Activated naive CD8-positive, alpha-beta T cell (primary cell): ENCODE results near the gene PPEF1.
"Not testable (repeated sequence)": the region's sequence is repeated elsewhere in the genome, so short reads cannot be mapped to it uniquely, and the experiment has no call there.

Experiments used
- H3K27ac Mint-ChIP-seq: one replicate; pipeline ENCODE4 v1.8.0; 2021; ENCODE audit warnings: mixed read lengths
- H3K27me3 Mint-ChIP-seq: one replicate; pipeline ENCODE4 v1.8.0; 2021; ENCODE audit warnings: mixed read lengths
- H3K36me3 Mint-ChIP-seq: one replicate; pipeline ENCODE4 v1.8.0; 2021; ENCODE audit warnings: mixed read lengths
- H3K4me1 Mint-ChIP-seq: one replicate; pipeline ENCODE4 v1.8.0; 2021; ENCODE audit warnings: low read depth, mixed read lengths
- H3K4me3 Mint-ChIP-seq: one replicate; pipeline ENCODE4 v1.8.0; 2021; ENCODE audit warnings: mild to moderate bottlenecking, mixed read lengths
- H3K9me3 Mint-ChIP-seq: one replicate; pipeline ENCODE4 v1.8.0; 2021; ENCODE audit warnings: low read depth, mixed read lengths

Gene PPEF1

DNA sequence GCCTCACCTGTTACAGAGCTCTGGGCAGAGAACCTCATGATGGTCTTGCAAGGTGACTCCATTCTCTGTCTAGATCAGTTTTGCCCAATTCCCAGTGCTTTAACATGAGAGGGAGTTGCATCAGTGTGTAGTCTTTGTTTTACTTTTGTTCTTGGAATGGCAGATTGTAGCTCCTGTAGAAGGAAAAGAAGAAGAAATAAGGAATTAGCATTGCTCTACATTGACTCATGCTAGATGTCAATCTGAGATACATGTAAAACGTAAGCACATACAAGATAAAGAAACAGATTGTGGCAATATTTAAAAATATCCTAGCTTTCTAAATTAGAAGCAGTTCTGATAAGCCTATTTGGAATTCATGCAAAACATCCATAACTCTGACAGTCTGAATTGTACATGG, 16.0 kb upstream of the PPEF1 start:
- no peaks in the 10 kb centered on the region for H3K36me3 Mint-ChIP-seq
- no peaks in the 10 kb centered on the region for H3K4me1 Mint-ChIP-seq
- H3K9me3 Mint-ChIP-seq: no peaks in the 10 kb centered on the region
- no peaks in the 10 kb centered on the region for H3K27me3 Mint-ChIP-seq
- no peak overlapping the region for H3K27ac Mint-ChIP-seq
- H3K4me3 Mint-ChIP-seq: no peak overlapping the region

DNA sequence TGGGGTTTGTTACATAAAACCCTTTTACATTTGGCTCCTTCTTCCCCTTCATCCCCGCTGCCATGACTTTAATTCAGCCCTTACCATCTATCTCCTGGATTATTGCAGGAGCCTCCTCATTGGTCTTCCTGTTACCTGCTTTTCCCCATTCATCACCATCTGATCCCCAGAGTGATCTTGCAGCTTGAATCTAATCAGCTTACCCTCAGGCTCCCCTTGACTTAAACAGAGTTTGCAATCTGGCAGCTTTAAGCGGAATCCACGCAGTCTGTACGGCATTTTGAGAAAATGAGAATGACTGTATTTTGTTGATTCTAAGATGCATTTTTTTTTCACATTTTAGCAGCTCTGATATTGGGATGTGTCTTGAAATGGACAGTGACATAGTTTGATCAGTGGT, 14.9 kb upstream of the PPEF1 start:
- Mint-ChIP-seq H3K36me3 (no peaks in the 10 kb centered on the region), H3K27ac (no peak overlapping the region), H3K4me1 (no peaks in the 10 kb centered on the region), H3K27me3 (no peaks in the 10 kb centered on the region), H3K4me3 (no peak overlapping the region), H3K9me3 (no peaks in the 10 kb centered on the region)

DNA sequence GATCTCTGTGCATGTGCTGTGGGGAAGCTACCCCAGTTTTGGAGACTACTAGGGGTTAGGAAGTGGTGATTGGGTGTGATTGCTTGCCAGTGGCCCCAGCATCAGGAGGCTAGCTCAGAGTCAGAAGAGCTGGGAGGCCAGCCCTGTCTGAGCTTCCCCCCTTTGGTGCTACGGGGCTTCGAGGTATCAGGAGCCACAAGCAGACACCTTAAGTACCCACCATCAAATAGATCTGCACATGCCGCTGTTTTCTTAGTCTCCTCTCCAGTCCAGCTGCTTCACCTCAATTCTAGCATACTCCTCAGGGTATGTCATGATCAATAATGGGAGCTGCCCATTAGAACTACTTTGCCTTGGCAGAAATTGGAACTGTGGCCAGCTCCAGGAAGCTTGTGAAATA, 10.8 kb upstream of the PPEF1 start:
- Mint-ChIP-seq H3K4me3 (no peak overlapping the region), H3K36me3 (no peaks in the 10 kb centered on the region), H3K27me3 (no peaks in the 10 kb centered on the region), H3K27ac (no peak overlapping the region), H3K4me1 (no peaks in the 10 kb centered on the region), H3K9me3 (no peaks in the 10 kb centered on the region)

DNA sequence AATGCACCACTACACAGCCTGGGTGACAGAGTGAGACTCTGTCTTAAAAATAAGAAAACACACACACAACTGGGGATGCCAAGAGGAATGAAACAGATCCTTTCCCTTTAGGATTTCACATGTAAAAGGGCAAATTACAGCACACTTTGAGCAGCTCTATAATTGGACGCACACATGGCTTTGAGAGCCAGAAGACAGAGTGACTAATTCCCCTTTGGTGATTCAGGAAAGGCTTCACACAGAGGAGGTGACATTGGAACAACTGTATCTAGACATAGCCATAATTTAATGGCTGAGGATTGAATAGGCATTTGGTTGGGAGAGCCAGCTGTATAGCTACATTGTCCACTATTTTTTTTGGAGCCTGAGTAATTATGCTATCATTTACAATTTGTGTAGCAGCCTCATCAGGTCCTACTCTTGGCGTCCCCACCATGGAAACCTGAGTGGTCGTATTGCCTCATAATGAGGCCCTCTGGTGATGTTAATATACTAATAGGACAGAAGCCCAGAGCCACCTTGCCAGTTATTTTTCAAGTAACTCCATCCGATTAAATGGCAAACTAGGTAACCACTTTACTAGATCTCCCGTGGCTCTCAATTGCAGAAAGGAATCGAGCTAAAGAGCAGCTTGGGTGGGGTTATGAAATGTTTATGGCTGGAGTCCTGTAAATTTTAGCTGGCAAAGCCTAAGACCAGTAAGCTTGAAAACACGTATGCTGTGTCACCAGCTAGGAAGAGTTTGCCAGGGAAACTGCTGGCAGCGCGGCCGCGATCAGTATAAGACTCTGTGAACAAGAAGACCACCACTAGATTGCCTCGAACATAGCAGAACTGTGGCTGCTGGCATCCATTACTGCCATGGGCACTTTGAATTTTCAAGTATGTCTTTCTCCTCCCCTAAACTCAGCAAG, 8.5 kb upstream of the PPEF1 start:
- no peaks in the 10 kb centered on the region for H3K9me3 Mint-ChIP-seq
- H3K4me1 Mint-ChIP-seq: no peaks in the 10 kb centered on the region
- H3K4me3 Mint-ChIP-seq: no peak overlapping the region
- H3K27ac Mint-ChIP-seq: no peak overlapping the region
- no peaks in the 10 kb centered on the region for H3K27me3 Mint-ChIP-seq
- H3K36me3 Mint-ChIP-seq: no peaks in the 10 kb centered on the region

DNA sequence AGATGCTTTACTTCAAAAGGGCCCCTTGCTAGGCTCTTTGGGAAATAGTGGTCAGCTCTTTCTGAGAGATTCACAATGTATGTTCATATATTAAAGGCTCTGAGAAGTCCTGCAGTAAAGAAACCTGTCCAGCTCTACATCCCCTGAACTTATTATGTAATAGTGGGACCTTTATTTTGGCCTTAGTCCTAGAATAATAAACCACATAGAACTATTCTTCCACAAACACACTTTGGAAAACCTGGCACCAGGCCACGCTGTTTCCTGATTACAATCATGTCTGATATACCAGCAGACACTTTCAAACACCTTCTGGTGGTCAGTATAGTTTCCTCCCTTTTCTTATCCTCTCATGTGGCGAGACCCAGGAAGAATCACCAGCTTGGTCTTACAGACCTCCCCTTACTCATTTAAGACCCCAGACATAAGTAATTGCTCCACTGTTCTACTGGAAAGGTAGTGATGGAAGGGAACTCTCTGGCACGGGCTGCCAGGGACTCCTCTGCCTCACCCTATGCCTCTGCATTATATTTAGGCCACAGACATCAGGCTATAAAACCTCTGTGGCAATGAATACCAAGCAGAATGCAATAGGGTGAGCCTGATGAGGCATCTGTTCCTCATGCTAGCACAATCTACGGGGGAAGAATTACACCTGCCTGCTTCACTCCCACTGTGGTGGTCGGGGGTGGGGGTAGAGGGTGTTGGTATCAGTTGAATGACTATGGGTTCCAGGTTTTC, 5.7 kb upstream of the PPEF1 start:
- H3K4me3 Mint-ChIP-seq: no peak overlapping the region
- H3K36me3 Mint-ChIP-seq: no peaks in the 10 kb centered on the region
- no peak overlapping the region for H3K27ac Mint-ChIP-seq
- no peaks in the 10 kb centered on the region for H3K27me3 Mint-ChIP-seq
- no peaks in the 10 kb centered on the region for H3K4me1 Mint-ChIP-seq
- no peaks in the 10 kb centered on the region for H3K9me3 Mint-ChIP-seq

DNA sequence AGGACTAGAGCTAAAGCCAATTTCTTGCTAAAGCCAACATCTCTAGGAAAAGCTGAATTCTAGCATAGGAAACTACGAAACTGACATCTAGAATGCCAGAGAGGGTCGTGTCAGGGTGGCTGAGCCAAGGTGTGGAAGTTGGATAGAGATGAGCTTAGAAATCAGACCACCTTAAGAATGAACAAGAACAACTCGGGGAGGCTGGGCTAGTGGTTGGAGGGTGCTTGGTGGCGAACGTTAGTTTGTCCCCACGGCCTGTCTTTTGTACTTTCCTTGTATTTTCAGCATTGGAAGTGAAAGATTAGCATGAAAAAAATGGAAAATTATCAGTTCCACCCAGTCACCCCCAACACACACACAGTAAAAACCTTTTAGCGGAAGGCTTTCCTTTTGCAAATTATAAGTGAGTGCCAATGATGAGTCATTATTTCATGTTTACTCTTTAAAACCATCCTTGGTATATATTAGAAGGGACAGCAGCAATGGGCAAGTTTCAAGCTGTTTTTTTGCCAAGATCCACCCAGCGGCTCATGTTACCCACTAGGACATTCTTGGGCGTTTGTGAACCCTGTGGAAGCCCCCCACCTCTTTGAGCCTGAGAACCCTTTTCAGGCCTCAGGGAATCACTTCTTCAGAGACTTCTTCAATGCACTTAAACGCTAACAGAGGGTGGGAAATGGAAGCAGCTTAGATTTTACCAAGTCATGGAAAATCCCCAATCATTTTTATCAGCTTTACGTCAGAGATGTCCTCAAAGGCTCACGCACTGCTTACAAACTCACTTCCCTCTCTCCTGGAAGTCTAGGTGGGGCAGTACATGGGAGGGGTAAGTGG, 4.9 kb upstream of the PPEF1 start:
- Mint-ChIP-seq H3K36me3 (no peaks in the 10 kb centered on the region), H3K9me3 (no peaks in the 10 kb centered on the region), H3K4me3 (no peak overlapping the region), H3K4me1 (peaks cover 3% of the 10 kb centered on the region), H3K27me3 (no peaks in the 10 kb centered on the region), H3K27ac (no peak overlapping the region)

DNA sequence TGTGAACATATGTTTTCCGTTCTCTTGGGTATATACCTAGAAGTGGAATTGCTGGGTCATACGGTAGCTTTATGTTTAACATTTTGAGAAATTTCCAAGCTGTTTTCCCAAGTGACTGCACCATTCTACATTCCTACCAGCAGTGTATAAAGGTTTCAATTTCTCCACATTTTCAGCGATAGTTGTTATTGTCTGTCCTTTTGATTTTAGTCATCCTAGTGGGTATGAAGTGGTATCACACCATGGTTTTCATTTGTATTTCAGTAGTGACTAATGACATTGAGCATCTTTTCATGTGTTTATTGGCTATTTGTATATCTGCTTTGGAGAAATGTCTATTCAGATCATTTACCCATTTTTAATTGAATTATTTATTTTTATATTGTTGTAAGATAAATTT, 2.4 kb downstream of the PPEF1 start:
- Mint-ChIP-seq H3K9me3 (no peaks in the 10 kb centered on the region), H3K36me3 (no peaks in the 10 kb centered on the region), H3K4me3 (no peak overlapping the region), H3K4me1 (peaks cover 3% of the 10 kb centered on the region), H3K27me3 (no peaks in the 10 kb centered on the region), H3K27ac (no peak overlapping the region)

DNA sequence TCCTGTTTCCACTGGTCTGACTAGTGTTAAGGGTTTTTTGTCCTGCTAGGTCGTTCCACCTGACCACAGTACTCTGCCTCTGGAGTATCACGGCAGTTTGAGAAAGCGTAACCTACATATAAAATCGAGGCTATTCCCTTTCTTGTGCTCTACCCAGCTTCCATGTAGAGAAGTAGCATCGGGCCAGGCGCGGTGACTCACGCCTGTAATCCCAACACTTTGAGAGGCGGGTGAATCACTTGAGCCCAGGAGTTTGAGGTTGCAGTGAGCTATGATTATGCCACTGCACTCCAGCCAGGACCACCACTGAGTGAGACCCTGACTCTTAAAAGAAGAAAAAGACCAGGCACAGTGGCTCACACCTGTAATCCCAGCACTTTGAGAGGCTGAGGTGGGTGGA, 7.5 kb downstream of the PPEF1 start:
- H3K27ac Mint-ChIP-seq: no peak overlapping the region
- no peaks in the 10 kb centered on the region for H3K27me3 Mint-ChIP-seq
- H3K4me3 Mint-ChIP-seq: no peak overlapping the region
- H3K36me3 Mint-ChIP-seq: peaks cover 2% of the 10 kb centered on the region
- H3K4me1 Mint-ChIP-seq: no peaks in the 10 kb centered on the region
- H3K9me3 Mint-ChIP-seq: no peaks in the 10 kb centered on the region

DNA sequence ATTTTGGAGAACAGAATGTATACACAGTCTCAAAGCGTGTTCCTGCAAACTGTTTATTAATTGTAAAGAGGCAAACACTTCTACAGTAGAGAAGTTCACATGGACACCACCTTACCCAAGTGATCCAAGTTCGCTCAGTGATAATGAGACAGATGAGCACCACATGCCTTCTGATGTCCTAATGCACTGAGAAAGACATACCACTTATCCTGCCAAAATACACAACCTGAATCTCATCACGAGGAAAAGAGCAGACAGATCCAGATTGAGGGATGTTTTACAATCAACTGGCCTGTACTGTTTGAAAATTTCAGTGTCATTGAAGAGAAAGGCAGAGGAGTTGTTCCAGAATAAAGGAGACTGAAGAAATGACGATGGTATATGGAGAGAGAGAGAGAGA, 12.4 kb downstream of the PPEF1 start:
- Mint-ChIP-seq H3K4me3 (no peak overlapping the region), H3K9me3 (no peaks in the 10 kb centered on the region), H3K4me1 (no peaks in the 10 kb centered on the region), H3K27me3 (no peaks in the 10 kb centered on the region), H3K36me3 (peaks cover 2% of the 10 kb centered on the region), H3K27ac (no peak overlapping the region)

DNA sequence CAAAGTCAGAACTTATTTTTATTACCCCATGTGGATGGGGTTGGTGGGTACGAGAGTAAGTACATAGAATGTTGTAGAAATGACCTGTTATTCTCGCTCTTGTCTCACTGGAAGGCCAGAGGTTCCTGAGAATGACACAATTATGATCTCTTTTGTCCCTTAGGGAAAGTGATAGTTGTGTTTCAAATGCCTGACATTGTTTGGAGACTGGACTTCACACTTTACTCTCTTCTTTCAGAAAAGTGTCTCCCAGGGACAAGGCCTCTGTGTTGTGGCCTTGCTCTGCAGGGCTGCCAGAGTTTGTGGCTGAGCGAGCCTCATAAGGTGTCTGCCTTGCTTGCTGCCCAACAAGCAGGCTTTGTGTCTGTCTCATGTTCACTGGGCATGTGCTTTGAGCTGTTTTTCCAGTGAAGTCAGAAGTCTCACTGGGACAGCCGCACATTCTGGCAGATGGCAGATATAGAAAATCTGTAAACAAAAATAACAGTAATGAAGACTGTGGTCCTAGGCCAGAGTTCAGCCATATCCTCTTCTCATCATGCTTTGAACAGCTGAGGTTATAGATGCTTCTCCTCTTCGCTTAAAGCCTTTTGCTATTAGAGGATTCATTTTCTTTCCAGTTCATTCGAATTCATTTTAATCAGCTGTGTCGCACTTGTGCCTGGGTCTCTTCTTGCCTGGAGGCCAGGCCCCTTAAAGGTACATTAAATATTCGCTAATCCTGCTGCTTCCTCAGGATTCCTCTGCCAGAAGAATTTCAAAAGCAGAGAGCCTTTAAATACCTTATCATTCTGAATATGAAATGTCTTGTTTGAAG, 14.4 kb downstream of the PPEF1 start:
- no peak overlapping the region for H3K4me3 Mint-ChIP-seq
- no peaks in the 10 kb centered on the region for H3K27me3 Mint-ChIP-seq
- no peak overlapping the region for H3K27ac Mint-ChIP-seq
- H3K36me3 Mint-ChIP-seq: no peaks in the 10 kb centered on the region
- no peaks in the 10 kb centered on the region for H3K9me3 Mint-ChIP-seq
- H3K4me1 Mint-ChIP-seq: peaks cover 2% of the 10 kb centered on the region

DNA sequence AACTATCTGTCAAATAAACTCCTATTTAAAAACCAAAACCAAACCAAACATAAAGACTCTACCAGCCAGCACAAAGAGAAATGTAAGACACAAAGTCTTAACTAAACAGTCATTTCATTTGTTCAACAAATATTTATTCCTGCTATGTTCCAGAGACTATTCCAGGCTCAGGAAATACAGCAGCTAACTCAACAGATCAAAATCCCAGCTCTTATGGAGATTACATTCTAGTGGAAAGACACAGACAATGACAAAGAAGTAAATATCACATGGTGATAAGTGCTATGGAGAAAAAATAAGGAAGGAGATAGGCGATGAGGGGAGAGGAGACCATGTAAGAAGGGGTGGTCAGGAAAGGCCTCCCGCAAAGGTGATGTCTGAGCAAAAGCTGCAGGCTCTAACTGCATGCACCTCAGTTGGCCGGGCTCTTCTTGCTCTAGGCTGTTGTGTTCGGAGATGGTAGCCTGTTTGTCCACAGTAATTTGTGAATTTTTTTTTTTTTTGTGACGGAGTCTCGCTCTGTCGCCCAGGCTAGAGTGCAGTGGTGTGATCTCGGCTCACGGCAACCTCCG, 15.1 kb downstream of the PPEF1 start:
- Mint-ChIP-seq H3K27me3 (no peaks in the 10 kb centered on the region), H3K4me1 (peaks cover 2% of the 10 kb centered on the region), H3K4me3 (no peak overlapping the region), H3K36me3 (no peaks in the 10 kb centered on the region), H3K27ac (no peak overlapping the region), H3K9me3 (no peaks in the 10 kb centered on the region)

DNA sequence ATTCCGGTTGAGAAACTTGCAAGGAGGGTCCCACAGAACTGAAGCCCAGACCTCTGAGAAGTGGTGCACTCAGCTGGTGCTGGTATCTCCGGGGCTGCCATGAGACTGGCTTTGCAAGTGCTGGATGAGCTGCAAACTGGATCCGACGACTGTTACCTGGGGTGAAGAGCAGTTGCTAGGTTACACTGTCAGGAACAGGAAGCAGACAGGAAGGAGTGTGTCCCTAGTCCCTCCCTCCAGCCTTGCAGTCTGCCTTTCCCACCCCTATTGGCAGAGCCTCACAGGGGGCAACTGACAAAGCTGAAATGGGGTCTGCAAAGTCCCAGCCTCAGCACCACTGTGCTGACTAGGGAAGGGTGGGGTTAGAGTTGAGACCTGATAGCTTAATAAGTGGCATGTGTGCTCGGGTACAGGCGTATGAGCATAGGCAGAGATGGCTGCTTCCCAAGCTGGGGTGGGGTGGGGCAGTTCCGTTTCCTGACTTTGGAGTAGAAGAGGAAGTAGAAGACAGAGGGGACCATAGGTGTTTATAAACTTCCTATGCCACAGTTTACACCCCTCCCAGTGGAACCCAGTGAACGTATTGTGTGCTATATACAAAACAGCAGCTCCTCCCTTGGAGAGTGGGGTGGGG, 18.0 kb downstream of the PPEF1 start:
- H3K27me3 Mint-ChIP-seq: no peaks in the 10 kb centered on the region
- H3K4me1 Mint-ChIP-seq: peaks cover 2% of the 10 kb centered on the region
- H3K9me3 Mint-ChIP-seq: no peaks in the 10 kb centered on the region
- no peak overlapping the region for H3K4me3 Mint-ChIP-seq
- no peak overlapping the region for H3K27ac Mint-ChIP-seq
- no peaks in the 10 kb centered on the region for H3K36me3 Mint-ChIP-seq

DNA sequence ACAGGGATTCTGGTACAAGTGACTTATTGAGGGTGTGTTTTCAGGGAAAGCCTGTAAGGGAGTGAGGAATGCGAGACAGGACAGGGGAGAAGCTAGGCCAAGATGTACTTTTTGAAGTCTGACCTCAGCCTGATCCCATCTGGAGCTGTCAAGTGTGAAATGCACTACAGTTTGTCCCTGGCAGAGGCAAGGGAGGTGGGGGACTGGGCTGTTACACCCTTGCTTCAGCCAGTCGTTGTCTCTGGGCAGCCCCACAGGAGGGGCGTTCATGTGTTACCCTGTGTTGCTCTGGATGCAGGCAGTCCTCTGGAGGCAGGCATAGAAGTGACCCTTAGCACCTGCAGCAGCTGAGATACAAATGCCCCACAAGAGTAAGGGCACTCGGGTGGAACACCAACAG, 25.8 kb downstream of the PPEF1 start:
- no peaks in the 10 kb centered on the region for H3K4me1 Mint-ChIP-seq
- no peak overlapping the region for H3K27ac Mint-ChIP-seq
- H3K36me3 Mint-ChIP-seq: no peaks in the 10 kb centered on the region

DNA sequence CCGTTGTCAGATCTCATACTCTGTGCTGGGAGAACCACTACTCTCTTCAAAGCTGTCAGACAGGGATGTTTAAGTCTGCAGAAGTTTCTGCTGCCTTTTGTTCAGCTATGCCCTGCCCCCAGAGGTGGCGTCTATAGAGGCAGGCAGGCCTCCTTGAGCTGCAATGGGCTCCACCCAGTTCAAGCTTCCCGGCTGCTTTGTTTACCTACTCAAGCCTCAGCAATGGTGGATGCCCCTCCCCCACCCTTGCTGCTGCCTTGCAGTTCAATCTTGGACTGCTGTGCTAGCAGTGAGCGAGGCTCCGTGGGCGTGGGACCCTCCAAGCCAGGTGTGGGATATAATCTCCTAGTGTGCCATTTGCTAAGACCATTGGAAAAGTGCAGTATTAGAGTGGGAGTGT, 32.2 kb downstream of the PPEF1 start:
- not testable (repeated sequence) for H3K4me3 Mint-ChIP-seq, H3K27me3 Mint-ChIP-seq, H3K27ac Mint-ChIP-seq, H3K36me3 Mint-ChIP-seq, H3K4me1 Mint-ChIP-seq, H3K9me3 Mint-ChIP-seq

More for the DNA sequence above, 25.8 kb downstream of the PPEF1 start:
- Mint-ChIP-seq H3K4me3 (no peak overlapping the region), H3K9me3 (no peaks in the 10 kb centered on the region), H3K27me3 (no peaks in the 10 kb centered on the region)
